ENCODE measurements around the gene ALDH1A3.
A peak's percentile ranks its signal among the peaks of the same experiment; 100 is the strongest.

The ALDH1A3 gene

GRCh38 chr15:100877551-100877950 lies 2.1 kb upstream of the ALDH1A3 start:
- H3K27ac ChIP-seq (ENCODE audit: extremely low read depth, low read depth, low read length): no peak overlapping the region
- CTCF ChIA-PET: interaction anchor here (0.6 to 3.3 kb wide), 5 partner anchors 13 to 270 kb away, joined by 3 to 16 read pairs (median 5); partner anchors contain the start of gene LRRK1
- POLR2A ChIA-PET: no interaction called here
- no peak overlapping the region for H3K4me3 ChIP-seq (ENCODE audit: low read depth, low read length)
- TF ChIP-seq ZBTB17 (tag by site-specific recombination; IDR thresholded peaks at IDR 0.05) (peak; percentile 61; the same call in 1 of the 2 replicates), KLF1 (tag by site-specific recombination; IDR thresholded peaks at IDR 0.05) (0 out of 2 replicates have a peak, but pooled peaks have one; percentile 16), ZNF354C (tag by site-specific recombination; IDR thresholded peaks at IDR 0.05; ENCODE audit: borderline replicate concordance, low read depth) (no peak), TRIM28 (IDR thresholded peaks at IDR 0.05; ENCODE audit: borderline replicate concordance, low read length) (0 out of 2 replicates have a peak, but pooled peaks have one; percentile 68)
- no peaks in the 10 kb centered on the region for H3K9me3 ChIP-seq (ENCODE audit: control insufficient read depth, insufficient read depth, low read depth, low read length)
- H3K36me3 ChIP-seq (ENCODE audit: control insufficient read depth in 2 of 2, insufficient read depth in 1 of 2, low read length in 2 of 2): no peaks in the 10 kb centered on the region
- peaks cover 3% of the 10 kb centered on the region for H3K4me1 ChIP-seq (ENCODE audit: control insufficient read depth, insufficient read depth, low read length)

DNA sequence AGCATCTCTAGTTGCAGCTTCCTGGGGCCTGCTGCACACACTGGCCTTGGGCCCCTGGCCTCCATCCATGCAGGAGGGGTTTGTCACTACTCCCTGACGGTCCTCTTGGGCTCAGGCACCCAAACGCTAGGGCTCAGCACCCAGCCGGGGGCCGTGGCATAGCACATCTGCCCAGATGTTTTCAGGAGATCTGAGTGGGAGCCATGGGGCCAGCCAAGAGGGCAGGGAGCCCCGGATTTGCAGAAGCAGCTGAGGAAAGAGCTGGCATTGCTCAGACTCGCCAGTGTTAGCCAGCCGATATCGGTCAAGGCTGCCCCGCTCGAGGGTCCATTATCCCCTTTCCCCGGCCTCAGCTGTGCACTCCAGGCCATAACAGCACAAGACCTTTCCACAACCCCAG lies 1.5 kb upstream of the ALDH1A3 start:
- CTCF ChIA-PET: interaction anchor here (1.9 to 3.3 kb wide), 3 partner anchors 13 to 130 kb away, joined by 7 to 16 read pairs (median 13); partner anchors contain the start of gene LRRK1
- Histone ChIP-seq H3K4me1 (ENCODE audit: control insufficient read depth, insufficient read depth, low read length) (peaks cover 3% of the 10 kb centered on the region), H3K27ac (ENCODE audit: extremely low read depth, low read depth, low read length) (no peak overlapping the region), H3K4me3 (ENCODE audit: low read depth, low read length) (no peak overlapping the region), H3K36me3 (ENCODE audit: control insufficient read depth in 2 of 2, insufficient read depth in 1 of 2, low read length in 2 of 2) (no peaks in the 10 kb centered on the region), H3K9me3 (ENCODE audit: control insufficient read depth, insufficient read depth, low read depth, low read length) (no peaks in the 10 kb centered on the region)
- TF ChIP-seq ZNF549 (tag by site-specific recombination; IDR thresholded peaks at IDR 0.05) (no peak), ZNF366 (tag by site-specific recombination; conservative IDR thresholded peaks at IDR 0.05) (no peak), ZNF664 (tag by site-specific recombination; IDR thresholded peaks at IDR 0.05) (no peak), ZBTB6 (tag by site-specific recombination; IDR thresholded peaks at IDR 0.05) (no peak), SP3 (tag by site-specific recombination; IDR thresholded peaks at IDR 0.05) (no peak), KLF8 (tag by site-specific recombination; IDR thresholded peaks at IDR 0.05) (no peak), ZNF544 (tag by site-specific recombination; IDR thresholded peaks at IDR 0.05) (no peak), ZNF19 (tag by site-specific recombination; IDR thresholded peaks at IDR 0.05; ENCODE audit: low read depth) (no peak), ZNF341 (tag by site-specific recombination; IDR thresholded peaks at IDR 0.05; ENCODE audit: low read depth) (no peak), ZSCAN23 (tag by site-specific recombination; IDR thresholded peaks at IDR 0.05) (no peak), ZNF529 (tag by site-specific recombination; IDR thresholded peaks at IDR 0.05; ENCODE audit: insufficient replicate concordance) (no peak), GFI1B (tag by site-specific recombination; IDR thresholded peaks at IDR 0.05) (no peak), ZNF398 (tag by site-specific recombination; IDR thresholded peaks at IDR 0.05) (no peak), ZNF785 (tag by site-specific recombination; IDR thresholded peaks at IDR 0.05) (no peak)
- TF ChIP-seq, protein P1, sequence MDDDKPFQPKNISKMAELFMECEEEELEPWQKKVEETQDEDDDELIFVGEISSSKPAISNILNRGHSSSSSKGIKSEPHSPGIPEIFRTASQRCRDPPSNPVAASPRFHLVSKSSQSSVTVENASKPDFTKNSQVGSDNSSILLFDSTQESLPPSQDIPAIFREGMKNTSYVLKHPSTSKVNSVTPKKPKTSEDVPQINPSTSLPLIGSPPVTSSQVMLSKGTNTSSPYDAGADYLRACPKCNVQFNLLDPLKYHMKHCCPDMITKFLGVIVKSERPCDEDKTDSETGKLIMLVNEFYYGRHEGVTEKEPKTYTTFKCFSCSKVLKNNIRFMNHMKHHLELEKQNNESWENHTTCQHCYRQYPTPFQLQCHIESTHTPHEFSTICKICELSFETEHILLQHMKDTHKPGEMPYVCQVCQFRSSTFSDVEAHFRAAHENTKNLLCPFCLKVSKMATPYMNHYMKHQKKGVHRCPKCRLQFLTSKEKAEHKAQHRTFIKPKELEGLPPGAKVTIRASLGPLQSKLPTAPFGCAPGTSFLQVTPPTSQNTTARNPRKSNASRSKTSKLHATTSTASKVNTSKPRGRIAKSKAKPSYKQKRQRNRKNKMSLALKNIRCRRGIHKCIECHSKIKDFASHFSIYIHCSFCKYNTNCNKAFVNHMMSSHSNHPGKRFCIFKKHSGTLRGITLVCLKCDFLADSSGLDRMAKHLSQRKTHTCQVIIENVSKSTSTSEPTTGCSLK (tag by site-specific recombination; IDR thresholded peaks at IDR 0.05): no peak
- POLR2A ChIA-PET: no interaction called here
